Measurements from ENCODE around the gene RP9. TPM values are rescaled to one million over a fixed set of nuclear protein-coding genes. Genes with fewer than 3 reads are reported as not detected.

The RP9 gene
- total RNA-seq, 4 donors from 2014 or later: 1.2 to 55.8 (median 13.7) TPM

- DNase-seq: no peak
- intact Hi-C loops (cut with DNase I; ENCODE audit: low total_unique reads): no loop called here
- H3K27ac ChIP-seq: no peak overlapping the region
- TF ChIP-seq, protein P1, sequence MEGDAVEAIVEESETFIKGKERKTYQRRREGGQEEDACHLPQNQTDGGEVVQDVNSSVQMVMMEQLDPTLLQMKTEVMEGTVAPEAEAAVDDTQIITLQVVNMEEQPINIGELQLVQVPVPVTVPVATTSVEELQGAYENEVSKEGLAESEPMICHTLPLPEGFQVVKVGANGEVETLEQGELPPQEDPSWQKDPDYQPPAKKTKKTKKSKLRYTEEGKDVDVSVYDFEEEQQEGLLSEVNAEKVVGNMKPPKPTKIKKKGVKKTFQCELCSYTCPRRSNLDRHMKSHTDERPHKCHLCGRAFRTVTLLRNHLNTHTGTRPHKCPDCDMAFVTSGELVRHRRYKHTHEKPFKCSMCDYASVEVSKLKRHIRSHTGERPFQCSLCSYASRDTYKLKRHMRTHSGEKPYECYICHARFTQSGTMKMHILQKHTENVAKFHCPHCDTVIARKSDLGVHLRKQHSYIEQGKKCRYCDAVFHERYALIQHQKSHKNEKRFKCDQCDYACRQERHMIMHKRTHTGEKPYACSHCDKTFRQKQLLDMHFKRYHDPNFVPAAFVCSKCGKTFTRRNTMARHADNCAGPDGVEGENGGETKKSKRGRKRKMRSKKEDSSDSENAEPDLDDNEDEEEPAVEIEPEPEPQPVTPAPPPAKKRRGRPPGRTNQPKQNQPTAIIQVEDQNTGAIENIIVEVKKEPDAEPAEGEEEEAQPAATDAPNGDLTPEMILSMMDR (IDR thresholded peaks at IDR 0.05): no peak
- TF ChIP-seq POLR2A (IDR thresholded peaks at IDR 0.05): no peak
- no peak overlapping the region for H3K4me3 ChIP-seq
- no peaks in the 10 kb centered on the region for H3K36me3 ChIP-seq
- no peaks in the 10 kb centered on the region for H3K9me3 ChIP-seq
- no peaks in the 10 kb centered on the region for H3K4me1 ChIP-seq
- no peaks in the 10 kb centered on the region for H3K27me3 ChIP-seq
Measured at GRCh38 chr7:33073243-33073642, 36.0 kb downstream of the RP9 start.

GRCh38 chr7:33072471-33072870 lies 36.7 kb downstream of the RP9 start:
- intact Hi-C loops (cut with DNase I; ENCODE audit: low total_unique reads): no loop called here
- no peaks in the 10 kb centered on the region for H3K27me3 ChIP-seq
- H3K4me3 ChIP-seq: no peak overlapping the region
- DNase-seq: no peak
- H3K9me3 ChIP-seq: no peaks in the 10 kb centered on the region
- no peak for TF ChIP-seq POLR2A (IDR thresholded peaks at IDR 0.05)
- TF ChIP-seq, protein P1 (IDR thresholded peaks at IDR 0.05): no peak
- H3K27ac ChIP-seq: no peak overlapping the region
- no peaks in the 10 kb centered on the region for H3K36me3 ChIP-seq
- H3K4me1 ChIP-seq: no peaks in the 10 kb centered on the region

DNA sequence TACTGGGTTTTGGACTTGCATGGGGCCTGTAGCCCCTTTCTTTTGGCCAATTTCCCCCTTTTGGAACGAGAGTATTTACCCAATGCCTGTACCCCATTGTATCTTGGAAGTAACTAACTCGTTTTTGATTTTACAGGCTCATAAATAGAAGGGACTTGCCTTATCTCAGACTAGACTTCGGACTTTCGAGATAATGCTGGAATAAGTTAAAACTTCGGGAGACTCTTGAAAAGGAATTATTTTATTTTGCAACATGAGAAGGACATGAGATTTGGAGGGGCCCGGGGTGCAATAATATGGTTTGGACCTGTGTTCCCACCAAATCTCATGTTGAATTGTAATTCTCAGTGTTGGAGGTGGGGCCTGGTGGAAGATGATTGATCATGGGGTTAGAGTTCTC lies 38.4 kb downstream of the RP9 start:
- no peak for DNase-seq
- TF ChIP-seq, protein P1 (IDR thresholded peaks at IDR 0.05): no peak
- no peak for TF ChIP-seq POLR2A (IDR thresholded peaks at IDR 0.05)
- Histone ChIP-seq H3K36me3 (no peaks in the 10 kb centered on the region), H3K9me3 (peaks cover 0 to 5% of the 10 kb centered on the region in 2 donors), H3K27ac (no peak overlapping the region), H3K4me1 (no peaks in the 10 kb centered on the region), H3K4me3 (no peak overlapping the region), H3K27me3 (no peaks in the 10 kb centered on the region)
- intact Hi-C loops (cut with DNase I; ENCODE audit: low total_unique reads): no loop called here

- Histone ChIP-seq H3K36me3 (no peaks in the 10 kb centered on the region), H3K9me3 (peaks cover 0 to 5% of the 10 kb centered on the region in 2 donors), H3K27ac (no peak overlapping the region), H3K27me3 (no peaks in the 10 kb centered on the region), H3K4me3 (no peak overlapping the region), H3K4me1 (no peaks in the 10 kb centered on the region)
- DNase-seq: no peak
- intact Hi-C loops (cut with DNase I; ENCODE audit: low total_unique reads): no loop called here
- TF ChIP-seq POLR2A (IDR thresholded peaks at IDR 0.05): no peak
- TF ChIP-seq, protein P1 (IDR thresholded peaks at IDR 0.05): no peak
Measured at GRCh38 chr7:33070277-33070676, 38.9 kb downstream of the RP9 start.

DNA sequence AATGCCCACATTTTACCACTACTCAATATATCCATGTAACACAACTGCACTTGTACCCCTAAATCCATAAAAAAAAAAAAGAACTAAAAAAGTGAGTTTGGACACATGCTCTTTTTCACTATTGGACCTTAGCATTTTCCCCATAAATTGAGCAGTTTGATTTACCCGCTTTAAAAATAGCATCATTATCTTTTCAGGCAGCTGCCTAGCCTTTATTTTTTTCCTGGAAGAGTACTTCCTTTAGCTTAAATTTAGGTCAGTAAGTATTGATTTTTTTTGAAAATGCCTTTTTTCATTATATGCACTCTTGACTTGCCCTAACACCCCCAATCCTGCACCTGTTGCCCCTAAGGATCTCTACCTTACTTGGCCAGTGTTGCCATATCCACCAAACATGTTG lies 41.3 kb downstream of the RP9 start:
- peaks cover 0 to 5% of the 10 kb centered on the region in 2 donors for H3K9me3 ChIP-seq
- H3K4me1 ChIP-seq: no peaks in the 10 kb centered on the region
- H3K4me3 ChIP-seq: no peak overlapping the region
- H3K27me3 ChIP-seq: no peaks in the 10 kb centered on the region
- no peak for DNase-seq
- no peaks in the 10 kb centered on the region for H3K36me3 ChIP-seq
- intact Hi-C loops (cut with DNase I; ENCODE audit: low total_unique reads): no loop called here
- no peak for TF ChIP-seq POLR2A (IDR thresholded peaks at IDR 0.05)
- TF ChIP-seq, protein P1 (IDR thresholded peaks at IDR 0.05): no peak
- H3K27ac ChIP-seq: no peak overlapping the region
